OCI-LY3 (cell line): Measurements from ENCODE around the gene HAUS7.

ENCODE experiments used
- H2AFZ ChIP-seq: fragments of 200-600, 300-600 bp; shearing (Covaris generic); 2 replicates; pipeline ENCODE4 v1.6.0; 2014; ENCODE audit warnings: antibody characterized with exemption, low read depth, low read length
- H3K27ac ChIP-seq: fragments of 200-600, 300-600 bp; sonication (generic); 2 replicates; pipeline ENCODE4 v1.5.1; 2014; ENCODE audit warnings: mild to moderate bottlenecking, low read length, moderate library complexity, mixed read lengths
- H3K27me3 ChIP-seq: fragments of 200-600, 300-600 bp; sonication (generic); 2 replicates; pipeline ENCODE4 v1.6.1; 2014; ENCODE audit warnings: low read depth, low read length, mixed read lengths
- H3K36me3 ChIP-seq: fragments of 200-600, 300-600 bp; sonication (generic); replicated peaks from 2 replicates; pipeline ENCODE3; 2014; ENCODE audit warnings: low read depth, low read length, mixed read lengths
- H3K4me1 ChIP-seq: fragments of 300-600, 200-600 bp; sonication (generic); 2 replicates; pipeline ENCODE4 v1.6.1; 2014; ENCODE audit warnings: low read length, mixed read lengths
- H3K4me2 ChIP-seq: fragments of 200-600, 300-600 bp; sonication (generic); 2 replicates; pipeline ENCODE4 v1.6.1; 2014; ENCODE audit warnings: low read length, mixed read lengths
- H3K4me3 ChIP-seq: fragments of 300-600, 200-600 bp; sonication (generic); 2 replicates; pipeline ENCODE4 v1.5.1; 2014; ENCODE audit warnings: antibody characterized with exemption, mild to moderate bottlenecking, low read length, moderate library complexity
- H3K79me2 ChIP-seq: fragments of 300-600, 200-600 bp; shearing (Covaris generic); 2 replicates; pipeline ENCODE4 v1.6.1; 2014; ENCODE audit warnings: mild to moderate bottlenecking, low read length, mixed read lengths
- H3K9ac ChIP-seq: fragments of 300-600, 200-600 bp; shearing (Covaris generic); 2 replicates; pipeline ENCODE4 v1.6.0; 2014; ENCODE audit warnings: mild to moderate bottlenecking, low read length, moderate library complexity
- H3K9me3 ChIP-seq: fragments of 200-600, 300-600 bp; shearing (Covaris generic); 2 replicates; pipeline ENCODE4 v1.6.1; 2014; ENCODE audit warnings: low read length, mixed read lengths; ENCODE audit not compliant: insufficient read depth
- H4K20me1 ChIP-seq: fragments of 200-600, 300-600 bp; sonication (generic); 2 replicates; pipeline ENCODE4 v1.6.1; 2016; ENCODE audit warnings: low read length, mixed read lengths; ENCODE audit not compliant: insufficient read depth
- CTCF ChIP-seq: fragments of 200-600, 300-600 bp; sonication (generic); IDR thresholded peaks from 2 replicates; pipeline ENCODE4 v1.5.1; 2014; ENCODE audit warnings: antibody characterized with exemption, low read length, low read depth
- EZH2phosphoT487 ChIP-seq: fragments of 200-600 bp; shearing (Covaris generic); IDR thresholded peaks from 2 replicates; pipeline ENCODE4 v1.6.1; 2018; ENCODE audit warnings: antibody characterized with exemption, mixed run types, low read depth

HAUS7 gene

GRCh38 chrX:153408221-153408721, 62.1 kb downstream of the HAUS7 start:
- Histone ChIP-seq H2AFZ (no peak overlapping the region), H3K9ac (no peak overlapping the region), H3K4me2 (no peak overlapping the region), H3K4me1 (peaks cover 15% of the 10 kb centered on the region), H3K9me3 (no peaks in the 10 kb centered on the region), H3K36me3 (no peaks in the 10 kb centered on the region), H3K27me3 (no peaks in the 10 kb centered on the region), H4K20me1 (no peaks in the 10 kb centered on the region), H3K4me3 (no peak overlapping the region), H3K79me2 (peaks cover 7% of the 10 kb centered on the region; the same call in 1 of the 2 replicates), H3K27ac (no peak overlapping the region)
- no peak for TF ChIP-seq EZH2phosphoT487
- TF ChIP-seq CTCF: no peak

GRCh38 chrX:153407736-153408135, 62.6 kb downstream of the HAUS7 start:
- no peaks in the 10 kb centered on the region for H3K9me3 ChIP-seq
- H3K4me2 ChIP-seq: no peak overlapping the region
- no peaks in the 10 kb centered on the region; the same call in 1 of the 2 replicates for H3K27me3 ChIP-seq
- H2AFZ ChIP-seq: no peak overlapping the region
- H3K79me2 ChIP-seq: peaks cover 7% of the 10 kb centered on the region; the same call in 1 of the 2 replicates
- no peak overlapping the region for H3K9ac ChIP-seq
- H3K27ac ChIP-seq: no peak overlapping the region
- H4K20me1 ChIP-seq: no peaks in the 10 kb centered on the region
- H3K4me1 ChIP-seq: peaks cover 13% of the 10 kb centered on the region
- no peak overlapping the region for H3K4me3 ChIP-seq
- H3K36me3 ChIP-seq: no peaks in the 10 kb centered on the region
- TF ChIP-seq CTCF (no peak), EZH2phosphoT487 (no peak)

- H3K4me3 ChIP-seq: no peak overlapping the region
- no peaks in the 10 kb centered on the region for H3K9me3 ChIP-seq
- no peak overlapping the region for H3K4me2 ChIP-seq
- no peaks in the 10 kb centered on the region for H4K20me1 ChIP-seq
- peaks cover 2% of the 10 kb centered on the region; the same call in 1 of the 2 replicates for H3K79me2 ChIP-seq
- no peak for TF ChIP-seq EZH2phosphoT487
- TF ChIP-seq CTCF: no peak
- no peak overlapping the region for H3K27ac ChIP-seq
- H2AFZ ChIP-seq: no peak overlapping the region
- peaks cover 5% of the 10 kb centered on the region for H3K4me1 ChIP-seq
- no peaks in the 10 kb centered on the region; the same call in 1 of the 2 replicates for H3K27me3 ChIP-seq
- no peaks in the 10 kb centered on the region for H3K36me3 ChIP-seq
- H3K9ac ChIP-seq: no peak overlapping the region
Measured at GRCh38 chrX:153406903-153407302, 63.5 kb downstream of the HAUS7 start.

GRCh38 chrX:153406011-153406410, 64.4 kb downstream of the HAUS7 start:
- Histone ChIP-seq H3K9ac (no peak overlapping the region), H3K4me2 (no peak overlapping the region), H3K27ac (no peak overlapping the region), H3K4me1 (peaks cover 4% of the 10 kb centered on the region), H3K27me3 (no peaks in the 10 kb centered on the region; the same call in 1 of the 2 replicates), H3K9me3 (no peaks in the 10 kb centered on the region), H2AFZ (no peak overlapping the region), H4K20me1 (no peaks in the 10 kb centered on the region), H3K79me2 (no peaks in the 10 kb centered on the region), H3K36me3 (no peaks in the 10 kb centered on the region), H3K4me3 (no peak overlapping the region)
- TF ChIP-seq EZH2phosphoT487 (no peak), CTCF (no peak)
